ENCODE results near the gene LANCL2.
"Not testable (repeated sequence)": the region's sequence is repeated elsewhere in the genome, so short reads cannot be mapped to it uniquely, and the experiment has no call there.

The LANCL2 gene

DNA sequence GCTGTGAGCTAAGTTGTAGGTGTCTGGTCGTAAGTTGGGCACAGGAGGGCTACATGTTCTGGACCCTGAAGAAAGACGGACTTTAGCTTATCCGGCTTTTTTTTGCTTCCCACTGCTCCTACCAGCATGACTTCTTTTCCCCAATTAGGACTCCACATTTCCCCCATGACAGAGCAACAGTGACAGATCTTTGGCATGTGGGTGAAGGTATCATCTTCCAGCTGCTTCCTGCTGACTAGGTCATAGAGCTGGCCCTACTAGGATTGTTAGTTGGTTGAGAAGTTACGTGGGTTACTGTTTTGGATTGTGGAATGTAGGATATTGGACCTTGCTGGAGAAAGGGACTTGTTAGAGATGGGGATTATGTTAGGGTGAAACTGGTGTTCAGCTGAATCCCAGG is 21.4 kb downstream of the LANCL2 start:
- H3K9me3 ChIP-seq (ENCODE audit: severe bottlenecking): peaks cover 12% of the 10 kb centered on the region
- DNase-seq: no peak

DNA sequence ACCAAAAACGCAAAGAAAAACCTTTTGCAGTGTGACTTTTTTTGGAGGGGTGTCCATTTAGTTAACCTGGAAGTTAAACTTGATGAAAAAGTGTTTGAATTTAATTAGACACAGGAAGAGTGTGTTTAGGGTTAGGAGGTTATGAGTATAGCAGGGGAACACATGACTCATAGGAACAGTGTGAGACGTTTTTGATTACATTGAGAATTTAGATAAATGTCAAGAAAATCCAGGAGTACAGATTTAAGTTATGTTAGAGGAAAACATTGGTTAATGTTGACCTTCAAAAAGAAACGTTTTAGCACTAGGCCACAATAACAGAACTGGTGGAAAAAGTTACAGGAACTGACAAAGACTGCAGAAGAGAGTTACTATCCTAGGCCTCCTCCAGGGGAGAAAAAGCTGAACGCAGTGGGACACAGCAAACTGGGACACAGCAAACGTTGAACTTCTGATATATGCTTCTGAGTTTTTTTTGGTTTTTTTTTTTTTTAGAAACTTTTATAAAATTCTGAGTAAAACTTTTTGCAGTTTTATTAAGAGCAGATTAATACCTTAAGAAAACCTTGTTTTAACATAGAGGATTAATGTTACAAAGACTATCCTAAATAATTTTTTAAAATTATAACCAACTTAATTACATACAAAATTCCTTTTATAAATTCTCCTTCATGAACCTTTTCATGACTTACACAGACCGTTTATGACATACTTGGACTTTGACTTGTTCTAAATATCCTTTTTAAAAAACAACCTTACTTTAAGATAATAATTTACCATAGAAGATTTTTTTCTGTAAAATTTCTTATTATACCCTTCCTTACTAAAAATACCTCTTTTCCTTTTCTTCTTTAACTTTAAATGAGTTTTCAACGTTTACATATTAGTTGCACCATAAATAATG is 22.2 kb downstream of the LANCL2 start:
- peaks cover 12% of the 10 kb centered on the region for H3K9me3 ChIP-seq (ENCODE audit: severe bottlenecking)
- no peak for DNase-seq
- TF ChIP-seq, protein P1, sequence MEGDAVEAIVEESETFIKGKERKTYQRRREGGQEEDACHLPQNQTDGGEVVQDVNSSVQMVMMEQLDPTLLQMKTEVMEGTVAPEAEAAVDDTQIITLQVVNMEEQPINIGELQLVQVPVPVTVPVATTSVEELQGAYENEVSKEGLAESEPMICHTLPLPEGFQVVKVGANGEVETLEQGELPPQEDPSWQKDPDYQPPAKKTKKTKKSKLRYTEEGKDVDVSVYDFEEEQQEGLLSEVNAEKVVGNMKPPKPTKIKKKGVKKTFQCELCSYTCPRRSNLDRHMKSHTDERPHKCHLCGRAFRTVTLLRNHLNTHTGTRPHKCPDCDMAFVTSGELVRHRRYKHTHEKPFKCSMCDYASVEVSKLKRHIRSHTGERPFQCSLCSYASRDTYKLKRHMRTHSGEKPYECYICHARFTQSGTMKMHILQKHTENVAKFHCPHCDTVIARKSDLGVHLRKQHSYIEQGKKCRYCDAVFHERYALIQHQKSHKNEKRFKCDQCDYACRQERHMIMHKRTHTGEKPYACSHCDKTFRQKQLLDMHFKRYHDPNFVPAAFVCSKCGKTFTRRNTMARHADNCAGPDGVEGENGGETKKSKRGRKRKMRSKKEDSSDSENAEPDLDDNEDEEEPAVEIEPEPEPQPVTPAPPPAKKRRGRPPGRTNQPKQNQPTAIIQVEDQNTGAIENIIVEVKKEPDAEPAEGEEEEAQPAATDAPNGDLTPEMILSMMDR (IDR thresholded peaks at IDR 0.05; ENCODE audit: low read depth, low read length): no peak
- no peak overlapping the region for H3K27ac ChIP-seq
- no peak overlapping the region for H3K4me3 ChIP-seq (ENCODE audit: low read depth, low read length)
- peaks cover 5% of the 10 kb centered on the region; the same call in 1 of the 2 replicates for H3K36me3 ChIP-seq
- H3K27me3 ChIP-seq (ENCODE audit: insufficient read depth, low read depth, severe bottlenecking): no peaks in the 10 kb centered on the region

More for the DNA sequence above, 21.4 kb downstream of the LANCL2 start:
- H3K27ac ChIP-seq: no peak overlapping the region
- H3K27me3 ChIP-seq (ENCODE audit: insufficient read depth, low read depth, severe bottlenecking): no peaks in the 10 kb centered on the region
- H3K36me3 ChIP-seq: peaks cover 1% of the 10 kb centered on the region; the same call in 1 of the 2 replicates
- TF ChIP-seq, protein P1 (IDR thresholded peaks at IDR 0.05; ENCODE audit: low read depth, low read length): no peak
- H3K4me3 ChIP-seq (ENCODE audit: low read depth, low read length): no peak overlapping the region

DNA sequence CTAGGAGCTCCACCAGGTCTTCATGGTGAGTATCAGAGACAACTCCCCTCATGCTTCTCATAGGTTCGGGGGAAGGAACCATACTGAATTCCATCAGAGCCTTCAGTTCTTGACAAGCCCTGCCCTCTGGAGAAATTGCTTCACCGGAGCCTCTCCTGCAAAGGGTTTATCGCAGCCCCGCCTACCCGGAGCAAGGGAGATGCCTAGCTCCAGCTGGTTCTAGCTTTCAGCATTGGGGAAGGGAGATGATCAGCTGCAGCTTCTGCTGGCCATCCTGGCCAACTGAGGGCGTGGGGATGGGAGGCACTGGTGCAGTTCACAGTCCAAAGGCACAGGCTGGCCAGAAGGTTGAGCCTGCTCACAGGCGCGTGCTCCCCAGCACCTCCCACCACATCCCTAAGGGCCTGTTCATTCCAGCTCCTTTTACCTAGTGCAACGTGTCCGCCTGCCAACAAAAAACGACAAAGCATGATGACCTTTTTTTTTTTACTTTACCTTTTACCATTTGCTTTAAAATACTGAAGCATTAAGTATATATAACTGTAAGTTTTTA is 31.2 kb downstream of the LANCL2 start:
- peaks cover 5% of the 10 kb centered on the region; the same call in 1 of the 2 replicates for H3K36me3 ChIP-seq
- DNase-seq: no peak
- H3K27me3 ChIP-seq (ENCODE audit: insufficient read depth, low read depth, severe bottlenecking): no peaks in the 10 kb centered on the region
- TF ChIP-seq, protein P1 (IDR thresholded peaks at IDR 0.05; ENCODE audit: low read depth, low read length): no peak
- no peak overlapping the region for H3K4me3 ChIP-seq (ENCODE audit: low read depth, low read length)
- H3K27ac ChIP-seq: no peak overlapping the region
- H3K9me3 ChIP-seq (ENCODE audit: severe bottlenecking): no peaks in the 10 kb centered on the region

DNA sequence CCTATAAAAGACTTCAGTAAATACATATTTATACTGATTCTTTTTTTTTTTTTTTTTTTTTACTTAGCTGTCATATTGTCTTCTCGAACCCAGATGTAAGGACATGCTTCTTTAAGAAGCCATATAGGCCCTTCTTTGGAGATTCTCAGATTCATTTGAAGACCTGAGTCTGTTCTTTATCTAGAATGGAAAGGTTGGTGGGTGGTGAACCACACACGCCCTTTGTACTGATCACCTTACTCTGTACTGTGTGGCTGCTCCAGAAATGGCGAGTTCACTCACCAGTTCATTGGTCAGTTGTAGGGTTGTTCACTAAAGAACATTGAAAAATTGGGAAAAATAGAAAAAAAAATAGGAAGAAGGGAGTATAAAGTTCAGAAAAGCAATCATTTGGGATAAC is 32.5 kb downstream of the LANCL2 start:
- TF ChIP-seq, protein P1 (IDR thresholded peaks at IDR 0.05; ENCODE audit: low read depth, low read length): no peak
- no peaks in the 10 kb centered on the region for H3K9me3 ChIP-seq (ENCODE audit: severe bottlenecking)
- no peak overlapping the region for H3K27ac ChIP-seq
- no peaks in the 10 kb centered on the region for H3K36me3 ChIP-seq
- H3K27me3 ChIP-seq (ENCODE audit: insufficient read depth, low read depth, severe bottlenecking): no peaks in the 10 kb centered on the region
- no peak overlapping the region for H3K4me3 ChIP-seq (ENCODE audit: low read depth, low read length)
- no peak for DNase-seq

DNA sequence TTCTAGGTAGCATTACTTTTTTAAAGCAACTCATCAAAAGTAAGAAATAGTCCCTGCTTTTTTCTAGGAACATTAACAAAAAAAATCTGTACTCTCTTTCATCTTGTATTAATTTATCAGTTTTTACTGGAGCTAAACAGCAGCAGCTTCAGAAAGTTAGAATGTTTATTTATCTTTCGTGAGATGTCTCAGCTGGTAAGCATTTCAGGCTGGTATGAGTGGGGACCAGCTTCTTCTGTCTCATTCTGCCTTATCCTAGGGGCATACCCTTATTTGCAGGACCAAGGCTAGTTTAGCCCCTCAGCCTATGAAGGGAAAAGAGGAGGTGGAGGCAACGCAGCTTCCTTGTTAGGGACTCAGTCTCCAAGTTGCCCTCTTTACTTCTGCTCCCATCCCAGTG is 35.1 kb downstream of the LANCL2 start:
- TF ChIP-seq, protein P1 (IDR thresholded peaks at IDR 0.05; ENCODE audit: low read depth, low read length): no peak
- H3K27me3 ChIP-seq (ENCODE audit: insufficient read depth, low read depth, severe bottlenecking): no peaks in the 10 kb centered on the region
- H3K27ac ChIP-seq: no peak overlapping the region
- peaks cover 6% of the 10 kb centered on the region; the same call in 1 of the 2 replicates for H3K36me3 ChIP-seq
- no peak for DNase-seq
- no peak overlapping the region for H3K4me3 ChIP-seq (ENCODE audit: low read depth, low read length)
- H3K9me3 ChIP-seq (ENCODE audit: severe bottlenecking): no peaks in the 10 kb centered on the region

DNA sequence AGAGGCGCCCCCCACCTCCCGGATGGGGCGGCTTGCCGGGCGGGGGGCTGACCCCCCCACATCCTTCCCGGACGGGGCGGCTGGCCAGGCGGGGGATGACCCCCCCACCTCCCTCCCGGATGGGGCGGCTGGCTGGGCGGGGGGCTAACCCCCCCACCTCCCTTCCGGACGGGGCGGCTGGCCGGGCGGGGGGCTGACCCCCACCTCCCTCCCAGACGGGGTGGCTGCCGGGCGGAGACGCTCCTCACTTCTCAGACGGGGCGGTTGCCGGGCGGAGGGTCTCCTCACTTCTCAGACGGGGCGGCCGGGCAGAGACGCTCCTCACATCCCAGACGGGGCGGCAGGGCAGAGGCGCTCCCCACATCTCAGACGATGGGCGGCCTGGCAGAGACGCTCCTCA is 37.4 kb downstream of the LANCL2 start:
- not testable (repeated sequence) for H3K36me3 ChIP-seq; H3K27ac ChIP-seq; H3K9me3 ChIP-seq (ENCODE audit: severe bottlenecking); H3K27me3 ChIP-seq (ENCODE audit: insufficient read depth, low read depth, severe bottlenecking); H3K4me3 ChIP-seq (ENCODE audit: low read depth, low read length); DNase-seq
